SK-MEL-5 (cell line): Measurements from ENCODE around the gene TCEAL1. TPM values are rescaled to one million over a fixed set of nuclear protein-coding genes. Genes with fewer than 3 reads are reported as not detected.
"Not testable (repeated sequence)": the region's sequence is repeated elsewhere in the genome, so short reads cannot be mapped to it uniquely, and the experiment has no call there.

Experiments used
- DNase-seq: peaks from one replicate; pipeline ENCODE4 v3.0.0-alpha.2; 2016; ENCODE audit warnings: low read depth, low spot score
- in situ Hi-C: cut with HindIII; loops from 2 replicates; pipeline ENCODE4 v1.10.0; 2016; ENCODE audit warnings: low sequenced_read_pairs, high pct_unique_total_duplicates, low pct_unique_long_range_greater_than_20kb
- polyA plus RNA-seq, 2 experiments: library from polyadenylated mRNA; depleted of rRNA; stranded (reverse); fragments of >200 nt; gene quantifications; 2 replicates each; pipeline ENCODE4 v1.2.3, GENCODE V29; 2015
- total RNA-seq: library from RNA; depleted of rRNA; stranded (reverse); fragments of >200 nt; shearing (Covaris generic); gene quantifications from 2 replicates; pipeline ENCODE4 v1.2.3, GENCODE V29; 2014; rRNA removed

Gene TCEAL1, protein sequence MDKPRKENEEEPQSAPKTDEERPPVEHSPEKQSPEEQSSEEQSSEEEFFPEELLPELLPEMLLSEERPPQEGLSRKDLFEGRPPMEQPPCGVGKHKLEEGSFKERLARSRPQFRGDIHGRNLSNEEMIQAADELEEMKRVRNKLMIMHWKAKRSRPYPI
- total RNA-seq, result 23.2 and 28.6 TPM in 2 replicates
- 22.7 and 22.9 TPM in 2 replicates for polyA plus RNA-seq (2015; cell fraction: cytosol; rRNA removed)
- 58.2 and 66.5 TPM in 2 replicates for polyA plus RNA-seq (2015; cell fraction: nucleus; rRNA removed)

DNA sequence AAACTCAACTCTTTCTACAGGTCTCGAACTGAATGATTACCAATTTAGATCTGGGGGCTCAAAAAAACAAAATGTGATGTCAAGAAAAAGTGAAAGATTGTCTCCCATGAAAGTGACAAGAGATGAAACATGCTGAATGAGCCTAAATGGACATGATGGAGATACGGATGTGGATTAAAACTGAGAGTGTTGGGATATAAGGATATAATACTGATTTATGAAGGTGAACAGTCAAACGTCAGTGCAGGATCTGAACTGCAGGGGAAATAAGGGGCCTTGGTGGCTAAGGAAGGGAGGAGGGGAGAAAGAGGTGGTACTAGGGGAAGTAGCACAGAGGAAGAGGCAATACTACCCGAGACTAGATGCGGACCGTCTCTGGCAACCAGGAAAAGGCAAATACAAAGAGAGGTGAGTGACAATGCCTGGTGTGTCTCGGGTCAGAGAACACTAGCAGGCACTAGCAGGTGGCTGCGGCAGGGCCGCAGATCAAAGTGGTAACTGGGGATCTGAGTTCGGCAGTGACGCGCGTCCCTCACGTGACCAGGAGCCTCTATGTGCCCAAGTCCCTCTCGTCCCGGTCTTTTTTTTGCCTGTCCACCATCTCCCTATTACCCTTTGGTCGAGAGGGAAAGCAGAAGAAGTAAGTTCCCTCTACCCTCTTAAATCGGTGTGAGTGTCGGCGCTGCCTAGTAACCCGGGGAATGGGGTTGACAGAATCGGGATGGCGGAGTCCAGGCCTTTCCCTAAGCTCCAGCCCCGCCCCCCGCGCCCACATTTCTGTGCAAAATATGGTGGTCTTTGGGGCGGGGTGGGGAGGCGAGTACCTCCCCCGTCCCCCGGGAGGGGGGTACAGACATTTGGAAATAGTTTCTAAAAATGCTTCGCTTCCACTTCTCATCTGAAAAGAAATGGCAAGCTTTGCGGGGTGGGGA is at the start of gene TCEAL1:
Gene TCEAL1 (plus strand): TSS at position 590 of the 932 bp plus-strand sequence. CDS start 942 bp downstream, outside the sequence.
- peak; percentile 34 for DNase-seq
- in situ Hi-C loops, result no loop called here

DNA sequence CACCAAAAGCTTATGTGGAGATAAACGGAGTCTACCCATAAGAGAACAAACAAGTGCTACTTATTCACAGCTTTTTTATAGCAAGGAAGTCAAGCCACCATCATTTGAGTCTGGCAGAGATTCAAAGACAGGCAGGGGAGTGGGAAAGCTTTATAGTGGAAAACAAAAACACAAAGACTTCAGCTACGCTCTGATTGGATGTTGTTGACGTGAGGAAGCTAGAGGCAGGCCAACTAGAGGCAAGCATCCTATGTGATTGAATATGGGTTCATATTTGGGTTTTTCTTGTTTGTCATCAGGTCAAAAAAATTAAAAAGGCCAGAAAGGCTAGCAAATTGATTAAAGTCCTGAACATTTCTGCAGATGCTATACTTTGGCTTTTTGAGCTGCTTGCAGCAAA is 44.2 kb upstream of the TCEAL1 start:
- in situ Hi-C loops, result no loop called here
- peak; percentile 31 for DNase-seq

GRCh38 chrX:103585411-103586313 is 43.1 kb upstream of the TCEAL1 start, which contains the start of gene TCEAL4:
Gene TCEAL4 (plus strand): TSS chrX:103585515. CDS start chrX:103586676, 1,161 bp downstream.
- DNase-seq, result peak; percentile 42

GRCh38 chrX:103586314-103586646 is 42.5 kb upstream of the TCEAL1 start:
- DNase-seq, result no peak
- in situ Hi-C loops, result no loop called here

More at GRCh38 chrX:103585411-103586313, 43.1 kb upstream of the TCEAL1 start, which contains the start of gene TCEAL4:
- in situ Hi-C loops, result no loop called here

GRCh38 chrX:103586659-103587058 is 42.1 kb upstream of the TCEAL1 start:
- DNase-seq, result no peak
- in situ Hi-C loops, result no loop called here

- in situ Hi-C loops, DNase-seq: not testable (repeated sequence)
Observed at GRCh38 chrX:103592295-103592694, 36.5 kb upstream of the TCEAL1 start.

DNA sequence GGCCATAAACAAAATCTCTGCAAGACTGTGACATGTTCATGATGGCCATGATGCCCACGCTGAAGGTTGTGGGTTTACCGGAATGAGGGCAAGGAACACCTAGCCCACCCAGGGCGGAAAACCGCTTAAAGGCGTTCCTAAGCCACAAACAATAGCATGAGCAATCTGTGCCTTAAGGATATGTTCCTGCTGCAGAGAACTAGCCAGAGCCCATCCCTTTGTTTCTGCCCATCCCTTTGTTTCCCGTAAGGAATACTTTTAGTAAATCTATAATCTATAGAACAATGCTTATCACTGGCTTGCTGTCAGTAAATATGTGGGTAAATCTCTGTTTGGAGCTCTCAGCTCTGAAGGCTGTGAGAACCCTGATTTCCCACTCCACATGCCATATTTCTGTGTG is 33.6 kb upstream of the TCEAL1 start:
- in situ Hi-C loops, DNase-seq: not testable (repeated sequence)

DNA sequence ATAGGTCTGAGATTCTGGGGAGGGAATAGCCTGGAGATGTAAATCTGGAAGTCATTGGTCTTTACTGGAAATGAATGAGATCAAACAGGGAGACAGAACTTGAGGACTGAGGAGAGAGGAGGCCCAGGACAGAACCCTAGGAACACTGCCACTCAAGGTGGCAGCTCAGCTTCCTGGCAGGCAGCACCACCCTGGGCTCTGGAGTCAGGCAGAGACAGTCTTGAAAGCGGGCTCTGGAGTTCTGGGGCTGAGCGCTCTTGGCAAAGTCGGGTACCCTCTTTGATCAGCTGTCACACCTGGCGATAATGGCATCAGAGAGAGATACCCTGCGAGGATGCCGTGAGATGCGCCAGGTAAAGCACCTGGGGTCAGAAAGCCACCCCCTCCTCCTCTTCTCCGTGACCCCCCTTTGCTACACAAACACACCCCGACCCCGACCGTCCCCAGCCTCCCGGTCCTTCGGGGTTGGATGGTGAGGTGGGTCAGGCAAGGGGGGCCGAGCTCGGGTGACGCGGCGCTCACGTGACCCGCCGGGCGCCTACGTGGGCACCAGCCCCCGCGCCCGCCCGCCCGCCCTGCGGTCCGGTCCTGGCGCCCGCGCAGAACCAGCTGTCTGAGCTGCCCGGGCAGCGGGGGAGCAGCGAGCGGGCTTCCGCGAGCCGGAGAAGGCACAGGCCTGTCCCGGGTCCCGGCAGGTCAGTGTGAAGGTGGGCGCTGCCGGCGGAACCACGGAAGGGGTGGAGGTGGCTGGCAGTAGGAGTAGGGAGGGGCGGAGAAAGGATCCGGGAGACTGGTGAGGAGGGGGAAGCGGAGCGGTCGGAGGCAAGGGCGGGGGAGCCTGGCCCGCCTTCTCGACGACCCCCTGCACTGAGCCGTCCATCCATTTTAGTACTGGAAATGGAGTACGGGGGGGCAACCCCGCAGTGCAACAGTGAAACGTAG is 21.1 kb upstream of the TCEAL1 start, which contains the start of gene TCEAL3:
Gene TCEAL3 (plus strand): TSS at position 600 of the 942 bp plus-strand sequence. CDS start 1,102 bp downstream, outside the sequence.
- in situ Hi-C loops, result no loop called here
- peak; percentile 6 for DNase-seq

- in situ Hi-C loops, result no loop called here
- DNase-seq, result no peak
Observed at GRCh38 chrX:103608306-103608963, 20.3 kb upstream of the TCEAL1 start.

DNA sequence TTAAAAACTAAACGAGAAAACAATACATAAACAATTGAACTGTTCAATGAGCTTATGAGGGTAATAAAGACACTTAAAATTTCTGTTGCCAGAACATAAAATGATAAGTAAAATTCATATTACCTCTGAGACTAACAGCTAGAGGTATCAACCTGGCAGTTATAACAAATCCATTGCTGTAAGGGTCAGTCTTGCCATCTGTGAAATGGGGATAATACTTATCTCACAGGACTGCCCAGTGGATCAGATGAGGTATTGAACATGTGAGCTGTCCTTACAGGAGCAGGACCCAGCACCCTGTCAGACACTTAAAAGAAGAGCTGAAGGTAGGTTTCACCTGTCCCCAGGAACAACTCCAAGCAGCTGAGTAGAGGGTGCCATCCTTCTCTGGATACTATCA is 18.5 kb upstream of the TCEAL1 start:
- no peak for DNase-seq
- in situ Hi-C loops, result no loop called here

DNA sequence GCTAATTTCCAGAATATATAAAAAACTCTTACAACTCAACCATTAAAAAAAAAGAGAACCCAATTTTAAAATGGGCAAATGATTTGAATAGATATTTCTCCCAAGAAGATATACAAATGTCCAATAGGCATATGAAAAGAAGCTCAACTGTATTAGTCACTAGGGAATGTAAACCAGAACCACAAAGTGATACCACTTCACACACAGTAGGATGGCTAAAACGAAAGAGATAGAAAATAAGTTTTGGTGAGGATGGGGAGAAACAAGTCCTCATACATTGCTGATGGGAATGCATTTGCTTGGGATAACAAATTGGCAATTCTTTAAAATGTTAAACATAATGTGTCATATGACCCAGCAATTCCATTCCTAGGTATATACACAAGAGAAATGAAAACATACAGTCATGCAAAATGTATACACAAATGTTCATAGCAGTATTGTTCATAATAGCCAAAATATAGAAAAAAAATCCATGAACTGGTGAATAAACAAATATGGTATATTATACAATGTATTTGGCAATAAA is 15.3 kb upstream of the TCEAL1 start:
- DNase-seq, result no peak

GRCh38 chrX:103614999-103615398 is 13.8 kb upstream of the TCEAL1 start:
- no peak for DNase-seq
- in situ Hi-C loops, result no loop called here

More for the DNA sequence above, 15.3 kb upstream of the TCEAL1 start:
- in situ Hi-C loops, result no loop called here

DNA sequence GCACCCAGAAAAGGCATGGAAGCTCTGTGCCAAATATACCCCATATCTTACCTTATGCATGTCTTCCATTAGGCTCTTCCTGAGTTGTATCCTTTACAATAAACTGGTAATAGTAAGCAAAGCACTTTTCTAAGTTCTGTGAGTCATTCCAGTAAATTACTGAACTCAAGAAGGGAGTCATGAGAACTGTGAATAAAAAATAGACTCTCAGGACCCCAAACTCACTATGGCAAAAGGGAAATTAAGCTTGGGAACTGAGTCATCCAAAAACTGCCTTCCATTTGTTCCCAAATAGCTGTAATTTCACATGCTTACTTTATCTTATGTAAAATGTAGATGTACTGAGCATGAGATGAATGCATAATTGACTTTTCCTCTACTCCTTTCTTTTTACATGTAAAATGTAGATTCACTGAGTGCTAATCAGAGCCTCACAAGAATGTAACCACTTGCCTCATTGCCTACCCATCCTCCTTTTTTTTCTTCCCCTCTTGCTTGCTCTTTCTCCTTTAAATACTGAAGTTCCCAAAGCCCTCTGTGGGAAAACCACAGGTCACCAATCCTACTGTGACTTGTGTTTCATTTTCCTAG is 12.9 kb upstream of the TCEAL1 start:
- in situ Hi-C loops, result no loop called here
- DNase-seq, result no peak

DNA sequence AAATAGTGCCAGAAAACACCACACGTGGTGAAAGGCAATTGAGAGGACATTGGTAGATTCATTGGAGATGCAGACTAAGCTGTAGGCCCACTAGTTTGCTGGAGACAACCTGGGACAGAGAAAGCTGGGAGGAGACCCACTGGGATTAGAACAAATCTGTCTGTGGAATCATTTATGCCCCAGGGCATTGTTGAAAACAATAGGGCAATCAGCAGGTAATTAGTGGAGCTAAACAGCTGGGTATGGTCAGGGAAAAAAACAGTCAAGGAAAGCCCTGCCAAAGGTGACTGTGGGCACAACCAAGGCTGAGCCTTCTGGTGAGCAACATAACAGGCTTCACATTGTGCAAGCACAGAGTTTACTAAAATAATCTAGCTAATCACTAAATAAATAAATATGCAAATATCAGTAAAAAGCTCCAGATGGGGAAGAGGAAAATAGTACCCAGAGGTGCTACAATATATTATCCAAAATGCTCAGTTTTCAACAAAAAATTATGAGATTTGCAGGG is 12.0 kb upstream of the TCEAL1 start:
- DNase-seq, result no peak
- in situ Hi-C loops, result no loop called here

DNA sequence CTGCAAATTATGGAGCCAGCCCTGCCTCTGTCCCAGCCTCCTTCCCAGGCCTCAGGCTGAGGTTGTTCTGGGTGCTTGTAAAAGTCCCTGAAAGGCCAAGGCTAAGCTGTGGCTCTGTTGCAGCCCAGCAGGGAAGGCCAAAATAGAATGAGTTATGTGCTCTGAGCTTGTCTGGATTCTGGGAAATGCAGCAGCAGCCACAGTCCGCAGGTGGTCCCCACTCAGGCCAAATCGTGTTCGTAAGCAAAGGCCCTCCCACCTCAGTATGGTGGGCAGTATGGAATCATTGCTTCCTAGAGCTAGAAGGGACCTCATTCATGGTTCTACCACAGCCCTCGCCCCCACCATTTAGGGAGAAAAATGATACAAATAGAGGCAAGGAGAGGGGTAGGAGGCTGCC is 4.7 kb upstream of the TCEAL1 start:
- no peak for DNase-seq
- in situ Hi-C loops, result no loop called here
